Measurements from ENCODE around the gene SGCA. TPM values are rescaled to one million over a fixed set of nuclear protein-coding genes. Genes with fewer than 3 reads are reported as not detected.

Gene SGCA
- total and polyA plus RNA-seq, 2 of the 13 experiments (the other 11 are each of a cell fraction or from before 2014, with no cell fraction given) = not detected

DNA sequence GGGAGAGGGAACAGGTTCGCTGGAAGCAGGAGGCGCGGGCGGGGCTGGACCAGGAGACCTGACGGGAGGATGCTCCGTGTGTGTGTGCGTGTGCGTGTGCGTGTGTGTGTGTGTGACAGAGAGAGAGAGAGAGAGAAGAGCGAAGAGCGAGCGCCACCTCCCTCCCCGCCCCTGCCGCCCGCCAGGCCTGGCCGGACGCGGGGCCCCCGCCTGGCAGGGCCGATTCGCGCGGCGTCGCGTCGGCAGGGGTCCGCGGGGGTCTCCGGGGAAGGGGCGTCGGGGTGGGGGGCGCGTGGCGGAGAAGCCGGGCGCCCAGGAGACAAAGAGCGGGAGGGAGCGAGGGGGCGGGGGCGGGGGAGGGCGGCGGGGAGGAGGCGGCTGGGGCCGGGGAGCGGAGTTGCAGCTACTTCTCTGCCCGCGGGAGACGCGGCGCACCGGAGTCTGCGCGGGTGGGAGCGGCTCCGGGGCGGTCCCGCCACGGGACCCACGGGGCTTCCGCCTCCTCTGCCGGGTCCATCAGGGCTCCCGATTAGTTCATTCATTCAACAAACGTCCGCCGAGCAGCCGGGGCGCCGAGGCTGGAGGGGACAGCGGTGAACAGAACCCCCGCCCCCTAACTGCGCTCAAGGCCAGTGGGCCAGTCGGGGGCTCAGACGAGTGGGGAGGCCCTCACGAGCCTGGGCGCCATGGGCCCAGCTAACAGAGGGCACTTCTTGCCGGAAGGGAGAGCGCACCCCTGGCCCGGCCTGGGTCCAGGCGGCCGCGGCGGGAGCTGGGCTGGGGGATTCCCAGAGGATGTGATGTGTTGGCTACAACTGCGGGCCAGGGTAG lies 35.9 kb upstream of the SGCA start, which contains the start of gene SAMD14:
Gene SAMD14 (minus strand): TSS at position 433 of the 831 bp plus-strand sequence. CDS start 5,201 bp downstream, outside the sequence.
- ATAC-seq (peak; percentile 18), DNase-seq (ENCODE audit: low spot score) (no peak), FAIRE-seq (no peak)
- Histone ChIP-seq H3K79me2 (ENCODE audit: insufficient read depth, low read length) (no peaks in the 10 kb centered on the region), H4K20me1 (ENCODE audit: insufficient read depth, low read length) (no peaks in the 10 kb centered on the region), H3K4me1 (ENCODE audit: insufficient read depth, low read length) (peaks cover 53% of the 10 kb centered on the region), H3K27me3 (ENCODE audit: control insufficient read depth in 1 of 2, insufficient read depth in 2 of 2, low read length in 2 of 2) (peaks cover 10 to 22% of the 10 kb centered on the region in 2 experiments), H3K27ac (ENCODE audit: extremely low read length, insufficient read depth, low read length) (no peak within 1 kb of the TSS), H2AFZ (ENCODE audit: low read length) (no peak within 1 kb of the TSS), H3K4me3 (replicated peaks in 1 of 3; ENCODE audit: insufficient read depth in 1 of 3, low read depth in 2 of 3, low read length in 3 of 3) (peak within 1 kb of the TSS; percentile 54 to 76 (median 58)), H3K9ac (ENCODE audit: insufficient read depth, low read depth, low read length) (peak within 1 kb of the TSS; percentile 27; the same call in 1 of the 2 replicates), H3K4me2 (ENCODE audit: low read depth, low read length) (peak within 1 kb of the TSS; percentile 88), H3K9me3 (ENCODE audit: low read length) (no peaks in the 10 kb centered on the region), H3K36me3 (replicated peaks in 1 of 2; ENCODE audit: control insufficient read depth in 1 of 2, insufficient read depth in 2 of 2, low read length in 2 of 2) (no peaks in the 10 kb centered on the region)
- ChIA-PET CTCF (ENCODE audit: low intra/inter-chr PET ratio, low total read pairs) (no interaction called here), POLR2A (interaction anchor here (1.0 to 1.1 kb wide), 2 partner anchors 10 to 18 kb away, joined by 3 read pairs; no protein-coding TSS in a partner anchor)
- WGBS (ENCODE audit: low lambda C conversion rate) = 8% methylated on average over 27 of the region's 84 CpGs
- no TSS peak for BruUV-seq (replicated peaks)
- intact Hi-C loops (cut with micrococcal nuclease; ENCODE audit: unreplicated experiment) (no loop called here), in situ Hi-C loops (cut with HindIII; ENCODE audit: extremely low pct_ligation_motif_present, low pct_unique_long_range_greater_than_20kb) (no loop called here)
- TF ChIP-seq PATZ1 (CRISPR knock-in tag; IDR thresholded peaks at IDR 0.05) (peak; percentile 67), ZNF768 (CRISPR knock-in tag; IDR thresholded peaks at IDR 0.05) (peak; percentile 39; the same call in 1 of the 2 replicates), ZNF225 (CRISPR knock-in tag; IDR thresholded peaks at IDR 0.05) (no peak), HES4 (CRISPR knock-in tag; IDR thresholded peaks at IDR 0.05; ENCODE audit: borderline replicate concordance) (no peak), KDM5B (CRISPR knock-in tag; IDR thresholded peaks at IDR 0.05; ENCODE audit: borderline replicate concordance) (0 out of 2 replicates have a peak, but pooled peaks have one; percentile 42), YEATS4 (CRISPR knock-in tag; IDR thresholded peaks at IDR 0.05; ENCODE audit: borderline replicate concordance) (peak; percentile 14; the same call in 1 of the 2 replicates), RARA (CRISPR knock-in tag; IDR thresholded peaks at IDR 0.05) (no peak), ZNF282 (IDR thresholded peaks at IDR 0.05; ENCODE audit: partially characterized antibody) (no peak), ZNF777 (CRISPR knock-in tag; IDR thresholded peaks at IDR 0.05) (0 out of 2 replicates have a peak, but pooled peaks have one; percentile 19), ZBTB43 (CRISPR knock-in tag; conservative IDR thresholded peaks at IDR 0.05) (peak; percentile 67), MAZ (IDR thresholded peaks at IDR 0.05; ENCODE audit: borderline replicate concordance, low read depth, low read length) (no peak), MAZ (CRISPR knock-in tag; IDR thresholded peaks at IDR 0.05; ENCODE audit: low read depth) (0 out of 2 replicates have a peak, but pooled peaks have one; percentile 17), ZNF205 (CRISPR knock-in tag; IDR thresholded peaks at IDR 0.05) (peak; percentile 89), ZNF501 (CRISPR knock-in tag; IDR thresholded peaks at IDR 0.05) (0 out of 2 replicates have a peak, but pooled peaks have one; percentile 41), ZNF749 (CRISPR knock-in tag; IDR thresholded peaks at IDR 0.05; ENCODE audit: borderline replicate concordance) (0 out of 2 replicates have a peak, but pooled peaks have one; percentile 25), HNRNPK (IDR thresholded peaks at IDR 0.05; ENCODE audit: low read depth, low read length, poor library complexity, severe bottlenecking) (peak; percentile 84), ZNF558 (CRISPR knock-in tag; IDR thresholded peaks at IDR 0.05; ENCODE audit: borderline replicate concordance) (0 out of 2 replicates have a peak, but pooled peaks have one; percentile 30), ZFX (CRISPR knock-in tag; IDR thresholded peaks at IDR 0.05; ENCODE audit: low read depth) (0 out of 2 replicates have a peak, but pooled peaks have one; percentile 22), SRSF1 (optimal IDR thresholded peaks at IDR 0.05; ENCODE audit: low read depth, low read length) (peak; percentile 55), CCAR2 (optimal IDR thresholded peaks at IDR 0.05; ENCODE audit: low read depth, low read length) (no peak), EEA1 (CRISPR knock-in tag; IDR thresholded peaks at IDR 0.05; ENCODE audit: borderline replicate concordance) (0 out of 2 replicates have a peak, but pooled peaks have one; percentile 30)
